Right ventricle myocardium superior (tissue), 1 donor: Measurements from ENCODE around the gene CNP. TPM values are rescaled to one million over a fixed set of nuclear protein-coding genes. Genes with fewer than 3 reads are reported as not detected.

ENCODE experiments used
- ATAC-seq: fragments of 200-7000 bp; cut with Tn5 transposase; one replicate; pipeline ENCODE4 v1.9.1; 2020; ENCODE audit warnings: mild to moderate bottlenecking; ENCODE audit not compliant: poor library complexity
- DNase-seq: peaks from one replicate; pipeline ENCODE4 v3.0.0-alpha.2; 2020
- intact Hi-C: fragments of 100-400 bp; cut with DNase I; formaldehyde crosslinking; loops from one replicate; pipeline ENCODE4 v1.11.2; 2022
- total RNA-seq: library from RNA; stranded (reverse); fragmentation: NEBNext Ultra II Directional; extraction: Animal tissue kit (Norgen Biotek cat#: 25700); gene quantifications from one replicate; pipeline ENCODE4 v1.2.1, GENCODE V29; 2021
- donor health status: DM: no; HTN: yes; CAD: no; lungs with severe emphysema.

CNP gene
- total RNA-seq, 1 donor from 2014 or later = 23.0 TPM

GRCh38 chr17:41939044-41939692 lies 27.4 kb upstream of the CNP start:
- DNase-seq = no peak
- intact Hi-C loops = no loop called here
- no peak for ATAC-seq

GRCh38 chr17:41939693-41940090 lies 26.9 kb upstream of the CNP start:
- no peak for DNase-seq
- intact Hi-C loops = no loop called here
- no peak for ATAC-seq

- intact Hi-C loops = no loop called here
- DNase-seq (no peak), ATAC-seq (no peak)
Measured at GRCh38 chr17:41941168-41941567, 25.4 kb upstream of the CNP start.

- intact Hi-C loops = no loop called here
- no peak for DNase-seq
- ATAC-seq = no peak
Measured at GRCh38 chr17:41942626-41943373, 23.8 kb upstream of the CNP start.

- DNase-seq = no peak
- intact Hi-C loops = no loop called here
- no peak for ATAC-seq
Measured at GRCh38 chr17:41943492-41943891, 23.1 kb upstream of the CNP start.

- no peak for ATAC-seq
- no peak for DNase-seq
- intact Hi-C loops = no loop called here
Measured at GRCh38 chr17:41944943-41945342, 21.7 kb upstream of the CNP start.

- ATAC-seq = no peak
- DNase-seq = no peak
- intact Hi-C loops = no loop called here
Measured at GRCh38 chr17:41948762-41949460, 17.7 kb upstream of the CNP start.

GRCh38 chr17:41956522-41956921 lies 10.1 kb upstream of the CNP start:
- DNase-seq (no peak), ATAC-seq (no peak)
- intact Hi-C loops = no loop called here

GRCh38 chr17:41957031-41957868 lies 9.3 kb upstream of the CNP start:
- intact Hi-C loops = no loop called here
- no peak for ATAC-seq
- no peak for DNase-seq

- DNase-seq (no peak), ATAC-seq (no peak)
- intact Hi-C loops = no loop called here
Measured at GRCh38 chr17:41957869-41958439, 8.6 kb upstream of the CNP start.

GRCh38 chr17:41959030-41959335 lies 7.6 kb upstream of the CNP start:
- no peak for ATAC-seq
- intact Hi-C loops = no loop called here

GRCh38 chr17:41959336-41960095 lies 7.1 kb upstream of the CNP start:
- ATAC-seq (peak; percentile 69), DNase-seq (no peak)
- intact Hi-C loops = no loop called here

More at GRCh38 chr17:41959030-41959335, 7.6 kb upstream of the CNP start:
- no peak for DNase-seq

- intact Hi-C loops = no loop called here
- DNase-seq = no peak
- no peak for ATAC-seq
Measured at GRCh38 chr17:41962111-41962510, 4.5 kb upstream of the CNP start.

GRCh38 chr17:41962768-41963434 lies 3.7 kb upstream of the CNP start:
- DNase-seq (peak; percentile 87), ATAC-seq (peak; percentile 40)
- intact Hi-C loops = no loop called here

- intact Hi-C loops = loop anchor here (5.0 kb wide), 2 partner anchors 51 to 151 kb away; partner anchors contain the start of gene DNAJC7
- ATAC-seq (peak; percentile 58), DNase-seq (peak; percentile 71)
Measured at GRCh38 chr17:41965694-41966462, 717 bp upstream of the CNP start.

GRCh38 chr17:41967141-41967920 lies 736 bp downstream of the CNP start:
- intact Hi-C loops = loop anchor here (5.0 kb wide), 2 partner anchors 50 to 150 kb away; partner anchors contain the start of gene DNAJC7
- DNase-seq = no peak
- ATAC-seq = no peak
